Activated B cell treated with CpG ODN at 0.5 μM for 24 hours (primary cell): ENCODE measurements around the gene SPON1. TPM values are rescaled to one million over a fixed set of nuclear protein-coding genes. Genes with fewer than 3 reads are reported as not detected.

Experiments used
- ATAC-seq: fragments of 200-7000 bp; cut with Tn5 transposase; one replicate; pipeline ENCODE4 v1.10.0; 2021; ENCODE audit warnings: low read depth, mild to moderate bottlenecking, moderate library complexity
- CTCF ChIA-PET: fragments of 350-600 bp; sonication (Branson Sonifier 250); formaldehyde crosslinking; loops from one replicate; lab custom pipeline; 2021; ENCODE audit warnings: antibody characterized with exemption; lab: Charles Lee
- POLR2A ChIA-PET: fragments of 350-600 bp; sonication (Branson Sonifier 250); formaldehyde crosslinking; loops from one replicate; lab custom pipeline; 2021; ENCODE audit warnings: antibody characterized with exemption; lab: Charles Lee
- DNase-seq: peaks from one replicate; pipeline ENCODE4 v3.0.0; 2022
- H3K27ac Mint-ChIP-seq: one replicate; pipeline ENCODE4 v1.8.0; 2020; ENCODE audit warnings: mixed read lengths
- H3K27me3 Mint-ChIP-seq: one replicate; pipeline ENCODE4 v1.8.0; 2021; ENCODE audit warnings: mixed read lengths
- H3K36me3 Mint-ChIP-seq: one replicate; pipeline ENCODE4 v1.8.0; 2021; ENCODE audit warnings: low read depth, mixed read lengths
- H3K4me1 Mint-ChIP-seq: one replicate; pipeline ENCODE4 v1.8.0; 2021; ENCODE audit warnings: mixed read lengths
- H3K4me3 Mint-ChIP-seq: one replicate; pipeline ENCODE4 v1.8.0; 2020; ENCODE audit warnings: mild to moderate bottlenecking, mixed read lengths
- H3K9me3 Mint-ChIP-seq: one replicate; pipeline ENCODE4 v1.8.0; 2020; ENCODE audit warnings: mixed read lengths
- CTCF ChIP-seq: fragments of 200-600 bp; IDR thresholded peaks from one replicate; pipeline ENCODE4 v1.8.0; 2022; ENCODE audit warnings: antibody characterized with exemption, mild to moderate bottlenecking
- intact Hi-C: fragments of 100-400 bp; cut with micrococcal nuclease; formaldehyde crosslinking; loops from one replicate; pipeline ENCODE4 v1.15.1; 2024
- total RNA-seq: library from RNA; stranded (reverse); gene quantifications from 2 replicates; pipeline ENCODE4 v1.2.3, GENCODE V29; 2022

Gene SPON1
- total RNA-seq, 1 donor from 2014 or later, result not detected

- Mint-ChIP-seq H3K4me1 (no peaks in the 10 kb centered on the region), H3K9me3 (no peaks in the 10 kb centered on the region), H3K36me3 (no peaks in the 10 kb centered on the region), H3K4me3 (no peak overlapping the region), H3K27me3 (peaks cover 13% of the 10 kb centered on the region), H3K27ac (no peak overlapping the region)
- intact Hi-C loops, result no loop called here
- no peak for DNase-seq
- no peak for TF ChIP-seq CTCF
- ATAC-seq, result no peak
- POLR2A ChIA-PET, result no interaction called here
- CTCF ChIA-PET, result interaction anchor here (1.4 to 1.5 kb wide), 2 partner anchors 181 to 297 kb away, joined by 4 to 5 read pairs; no protein-coding TSS in a partner anchor
Measured at GRCh38 chr11:13952668-13953067, 9.9 kb upstream of the SPON1 start.

DNA sequence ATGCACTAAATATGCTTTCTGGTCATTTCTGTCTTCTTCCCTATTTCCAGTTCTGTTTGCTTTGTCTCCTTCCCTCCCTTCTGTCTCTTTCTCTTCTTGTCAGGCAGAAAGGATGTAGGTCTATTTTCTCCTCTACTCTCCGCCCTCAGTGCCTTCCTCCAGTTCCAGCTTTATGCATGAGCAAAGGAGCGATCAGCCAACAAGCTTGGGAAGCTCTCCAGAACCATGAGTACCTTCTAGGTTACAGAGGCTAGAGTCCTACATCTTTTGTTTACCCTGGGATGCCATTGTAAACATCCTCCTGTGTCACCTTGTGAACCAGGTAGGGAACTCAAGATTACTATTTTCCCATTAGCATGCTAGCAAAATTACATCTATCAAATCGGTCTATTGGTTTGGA is 7.9 kb upstream of the SPON1 start:
- no peak for ATAC-seq
- no peaks in the 10 kb centered on the region for H3K36me3 Mint-ChIP-seq
- H3K27ac Mint-ChIP-seq, result no peak overlapping the region
- H3K9me3 Mint-ChIP-seq, result no peaks in the 10 kb centered on the region
- DNase-seq, result no peak
- peaks cover 15% of the 10 kb centered on the region for H3K27me3 Mint-ChIP-seq
- ChIA-PET POLR2A (no interaction called here), CTCF (interaction anchor here (0.9 to 2.6 kb wide), 5 partner anchors 294 to 500 kb away, joined by 3 to 19 read pairs (median 3); no protein-coding TSS in a partner anchor)
- intact Hi-C loops, result loop anchor here (2.0 kb wide), 1 partner anchor 182 kb away; no protein-coding TSS in a partner anchor
- no peak for TF ChIP-seq CTCF
- H3K4me3 Mint-ChIP-seq, result no peak overlapping the region
- H3K4me1 Mint-ChIP-seq, result no peaks in the 10 kb centered on the region

DNA sequence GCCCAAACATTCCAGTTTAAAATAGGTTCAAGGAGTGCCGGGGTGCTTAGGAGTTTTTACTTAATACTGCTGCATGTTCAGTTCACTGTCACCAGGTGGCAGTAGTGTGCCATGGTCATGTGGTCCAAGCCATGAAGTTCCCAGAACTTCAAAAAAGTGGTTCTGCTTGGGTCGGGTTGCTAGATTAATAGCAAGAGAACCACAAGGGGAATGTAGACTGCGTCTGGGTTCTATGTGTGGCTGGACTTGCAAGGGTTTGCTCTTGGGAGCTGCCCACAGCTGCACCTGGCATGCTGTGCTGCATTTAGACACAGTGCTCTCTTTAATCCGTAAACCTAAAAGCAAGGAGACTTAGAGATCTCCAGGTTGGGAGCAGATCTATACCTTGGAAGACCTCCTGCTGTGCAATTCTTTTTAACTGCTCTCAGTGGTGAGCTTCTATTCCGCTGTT is 6.5 kb upstream of the SPON1 start:
- POLR2A ChIA-PET, result no interaction called here
- intact Hi-C loops, result loop anchor here (1.0 to 5.0 kb wide), 5 partner anchors 183 to 951 kb away; no protein-coding TSS in a partner anchor
- Mint-ChIP-seq H3K4me3 (no peak overlapping the region), H3K27ac (no peak overlapping the region), H3K27me3 (peaks cover 25% of the 10 kb centered on the region), H3K4me1 (no peaks in the 10 kb centered on the region), H3K9me3 (no peaks in the 10 kb centered on the region), H3K36me3 (no peaks in the 10 kb centered on the region)
- DNase-seq (no peak), ATAC-seq (peak; percentile 65)
- CTCF ChIA-PET, result interaction anchor here (1.3 to 2.8 kb wide), 7 partner anchors 9 to 297 kb away, joined by 3 to 28 read pairs (median 9); no protein-coding TSS in a partner anchor
- peak; percentile 16 for TF ChIP-seq CTCF

DNA sequence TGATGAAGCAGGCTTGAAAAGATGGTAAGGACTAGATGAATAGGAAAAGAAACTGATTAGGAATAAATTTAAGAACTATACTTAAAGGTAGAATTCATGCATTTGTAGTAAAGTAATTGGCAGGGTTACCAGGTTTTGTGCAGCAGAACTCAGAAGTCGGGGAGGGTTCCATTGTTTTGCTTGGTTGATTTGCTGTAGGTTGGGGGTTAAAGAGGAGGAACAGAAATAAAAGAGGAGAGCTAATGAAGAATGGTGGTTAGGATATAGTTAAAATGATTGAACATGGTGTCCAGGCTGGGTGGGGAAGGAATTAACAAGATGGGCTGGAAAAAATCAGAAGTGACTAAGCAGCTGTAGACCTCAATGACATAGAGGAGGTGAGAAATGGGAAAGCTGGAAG is 5.5 kb upstream of the SPON1 start:
- TF ChIP-seq CTCF, result no peak

GRCh38 chr11:13958641-13959400 is 3.7 kb upstream of the SPON1 start:
- Mint-ChIP-seq H3K36me3 (no peaks in the 10 kb centered on the region), H3K27ac (no peak overlapping the region), H3K9me3 (no peaks in the 10 kb centered on the region), H3K4me3 (no peak overlapping the region), H3K4me1 (peaks cover 9% of the 10 kb centered on the region), H3K27me3 (peaks cover 31% of the 10 kb centered on the region)
- ChIA-PET POLR2A (no interaction called here), CTCF (interaction anchor here (1.0 to 1.5 kb wide), 2 partner anchors 290 to 291 kb away, joined by 5 to 6 read pairs; no protein-coding TSS in a partner anchor)
- ATAC-seq (no peak), DNase-seq (no peak)
- TF ChIP-seq CTCF, result no peak
- intact Hi-C loops, result loop anchor here (5.0 kb wide), 1 partner anchor 948 kb away; no protein-coding TSS in a partner anchor

More for the DNA sequence above, 5.5 kb upstream of the SPON1 start:
- no peaks in the 10 kb centered on the region for H3K9me3 Mint-ChIP-seq
- DNase-seq (no peak), ATAC-seq (no peak)
- CTCF ChIA-PET, result interaction anchor here (0.7 to 2.8 kb wide), 11 partner anchors 10 to 878 kb away, joined by 3 to 28 read pairs (median 7); no protein-coding TSS in a partner anchor
- POLR2A ChIA-PET, result no interaction called here
- no peak overlapping the region for H3K27ac Mint-ChIP-seq
- no peaks in the 10 kb centered on the region for H3K36me3 Mint-ChIP-seq
- H3K4me3 Mint-ChIP-seq, result no peak overlapping the region
- H3K27me3 Mint-ChIP-seq, result peaks cover 30% of the 10 kb centered on the region
- peaks cover under 1% of the 10 kb centered on the region for H3K4me1 Mint-ChIP-seq
- intact Hi-C loops, result loop anchor here (1.0 to 5.0 kb wide), 4 partner anchors 191 to 950 kb away; no protein-coding TSS in a partner anchor
